ENCODE measurements around the gene RCSD1. TPM values are rescaled to one million over a fixed set of nuclear protein-coding genes. Genes with fewer than 3 reads are reported as not detected.

Gene RCSD1
- total RNA-seq, 1 donor, result 1.3 TPM

- DNase-seq (ENCODE audit: low read depth), result no peak
- H3K4me3 ChIP-seq (ENCODE audit: low read depth, low read length), result no peak overlapping the region
- no peak for TF ChIP-seq CTCF (IDR thresholded peaks at IDR 0.05; ENCODE audit: insufficient read depth, low read depth, low read length)
Observed at GRCh38 chr1:167631936-167632614, 2.0 kb downstream of the RCSD1 start.

- no peak for DNase-seq (ENCODE audit: low read depth)
- H3K4me3 ChIP-seq (ENCODE audit: low read depth, low read length), result no peak overlapping the region
- no peak for TF ChIP-seq CTCF (IDR thresholded peaks at IDR 0.05; ENCODE audit: insufficient read depth, low read depth, low read length)
Observed at GRCh38 chr1:167633258-167633944, 3.4 kb downstream of the RCSD1 start.

GRCh38 chr1:167634435-167634834 is 4.4 kb downstream of the RCSD1 start:
- TF ChIP-seq CTCF (IDR thresholded peaks at IDR 0.05; ENCODE audit: insufficient read depth, low read depth, low read length), result no peak
- DNase-seq (ENCODE audit: low read depth), result no peak
- H3K4me3 ChIP-seq (ENCODE audit: low read depth, low read length), result no peak overlapping the region

- no peak for TF ChIP-seq CTCF (IDR thresholded peaks at IDR 0.05; ENCODE audit: insufficient read depth, low read depth, low read length)
- no peak overlapping the region for H3K4me3 ChIP-seq (ENCODE audit: low read depth, low read length)
- DNase-seq (ENCODE audit: low read depth), result peak; percentile 33
Observed at GRCh38 chr1:167635156-167635648, 5.2 kb downstream of the RCSD1 start.

- H3K4me3 ChIP-seq (ENCODE audit: low read depth, low read length), result no peak overlapping the region
- DNase-seq (ENCODE audit: low read depth), result no peak
- no peak for TF ChIP-seq CTCF (IDR thresholded peaks at IDR 0.05; ENCODE audit: insufficient read depth, low read depth, low read length)
Observed at GRCh38 chr1:167635941-167636340, 5.9 kb downstream of the RCSD1 start.

GRCh38 chr1:167638064-167638463 is 8.0 kb downstream of the RCSD1 start:
- H3K4me3 ChIP-seq (ENCODE audit: low read depth, low read length), result no peak overlapping the region
- no peak for DNase-seq (ENCODE audit: low read depth)
- no peak for TF ChIP-seq CTCF (IDR thresholded peaks at IDR 0.05; ENCODE audit: insufficient read depth, low read depth, low read length)
